ENCODE results near the gene BCL10.

Gene BCL10

GRCh38 chr1:85220756-85221201 is 55.7 kb downstream of the BCL10 start:
- DNase-seq (ENCODE audit: low spot score) = no peak

DNA sequence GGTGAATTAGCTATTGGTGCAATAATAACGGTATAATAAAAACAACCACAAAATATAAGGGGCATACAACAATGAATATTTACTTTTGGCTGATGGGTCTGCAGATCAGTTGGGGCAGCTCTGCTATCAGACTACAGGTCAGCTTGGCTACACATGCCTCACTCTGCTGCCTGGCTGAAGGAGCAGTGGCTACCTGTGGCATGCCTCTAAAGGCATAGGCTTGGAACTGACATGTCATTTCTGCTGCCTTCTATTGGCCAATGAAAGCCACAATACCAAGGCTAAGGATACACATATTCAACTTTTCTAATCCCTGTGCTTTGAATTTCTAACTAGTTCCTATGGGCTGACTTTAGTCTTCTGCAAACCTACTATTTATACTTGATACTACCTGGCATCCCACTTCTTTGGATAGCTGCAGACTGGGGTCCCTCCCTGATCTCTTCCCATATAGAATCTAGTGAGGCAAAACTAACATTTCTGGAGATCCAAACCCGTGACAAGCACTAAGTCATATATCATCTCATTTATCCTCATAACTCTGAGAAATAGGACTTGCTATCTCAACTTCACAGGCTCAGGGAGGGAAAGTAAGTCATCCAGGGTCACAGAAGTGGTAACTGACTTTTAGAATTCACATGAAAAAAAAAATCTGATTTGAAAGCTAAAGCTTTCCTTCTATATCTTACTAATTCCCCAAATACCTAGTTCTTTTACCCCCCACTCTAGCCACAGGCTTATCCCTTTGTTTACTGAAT is 56.4 kb downstream of the BCL10 start:
- DNase-seq (ENCODE audit: low spot score) = no peak

DNA sequence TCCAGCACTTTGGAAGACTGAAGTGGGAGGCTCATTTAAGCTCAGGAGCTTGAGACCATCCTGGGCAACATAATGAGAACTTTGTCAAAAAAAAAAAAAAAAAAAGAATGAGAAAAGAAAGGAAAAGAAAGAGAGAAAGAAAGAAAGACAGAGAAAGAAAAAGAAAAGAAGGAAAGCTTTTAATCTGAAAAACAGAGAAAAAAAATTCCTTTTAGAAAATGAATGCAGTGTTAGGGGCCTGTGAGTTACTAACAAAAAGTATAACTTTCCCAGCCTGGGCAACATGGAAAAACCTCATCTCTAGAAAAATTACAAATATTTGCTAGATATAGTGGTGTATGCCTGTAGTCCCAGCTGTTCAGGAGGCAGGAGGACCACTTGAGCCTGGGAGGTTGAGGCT is 59.7 kb downstream of the BCL10 start:
- no peak for DNase-seq (ENCODE audit: low spot score)
